HEK293 (cell line): ENCODE data around the gene TMEM212.
A peak's percentile ranks its signal among the peaks of the same experiment; 100 is the strongest.

ENCODE experiments used
- CTCF ChIA-PET: fragments of 350-600 bp; formaldehyde crosslinking; extraction: SDS; loops from one replicate; lab custom pipeline; 2021; ENCODE audit warnings: antibody characterized with exemption; lab: Yijun Ruan, JAX
- POLR2A ChIA-PET: fragments of 300-600 bp; formaldehyde crosslinking; extraction: SDS; loops from one replicate; lab custom pipeline; 2020; ENCODE audit warnings: antibody characterized with exemption, inconsistent platforms; lab: Yijun Ruan, JAX
- H3K27ac ChIP-seq: fragments of 200-500 bp; sonication (Bioruptor generic); 2 replicates; pipeline ENCODE4 v1.5.1; 2014; ENCODE audit warnings: low read depth, low read length, control low read depth, inconsistent platforms; ENCODE audit errors: extremely low read depth
- H3K36me3 ChIP-seq, 2 experiments: fragments of 200-500 bp in 1 of 2; sonication (Bioruptor generic) in 1 of 2; 1 replicate in 1 of 2; 2 replicates in 1 of 2; pipeline ENCODE4 v1.5.1; 2014 to 2017; ENCODE audit warnings: inconsistent platforms in 2 of 2, low read length in 2 of 2; ENCODE audit not compliant: control insufficient read depth in 2 of 2, insufficient read depth in 1 of 2
- H3K4me1 ChIP-seq: fragments of 200-500 bp; sonication (Bioruptor generic); 2 replicates; pipeline ENCODE4 v1.5.1; 2014; ENCODE audit warnings: mild to moderate bottlenecking, low read length, inconsistent platforms; ENCODE audit not compliant: control insufficient read depth, insufficient read depth
- H3K4me3 ChIP-seq: 2 replicates; pipeline ENCODE4 v1.5.1; 2011; ENCODE audit warnings: low read depth, mild to moderate bottlenecking, control low read depth, low read length, moderate library complexity
- H3K9me3 ChIP-seq: fragments of 200-500 bp; sonication (Bioruptor generic); 2 replicates; pipeline ENCODE4 v1.5.1; 2014; ENCODE audit warnings: low read depth, low read length, inconsistent platforms; ENCODE audit not compliant: control insufficient read depth, insufficient read depth
- ATF2 ChIP-seq: fragments of 450-650 bp; formaldehyde crosslinking; IDR thresholded peaks from 2 replicates; pipeline ENCODE4 v1.5.1; 2016; ENCODE audit warnings: missing biosample characterization, missing genetic modification characterization, low read depth
- GLIS1 ChIP-seq: fragments of 450-650 bp; formaldehyde crosslinking; IDR thresholded peaks from 2 replicates; pipeline ENCODE4 v1.5.1; 2016; ENCODE audit warnings: missing biosample characterization, missing genetic modification characterization
- GLIS2 ChIP-seq: fragments of 450-650 bp; formaldehyde crosslinking; IDR thresholded peaks from 2 replicates; pipeline ENCODE4 v1.5.1; 2016; ENCODE audit warnings: missing biosample characterization, missing genetic modification characterization
- HOXD13 ChIP-seq: sonication (generic); formaldehyde crosslinking; IDR thresholded peaks from 2 replicates; pipeline ENCODE4 v1.8.0; 2022; ENCODE audit warnings: missing genetic modification reagents, borderline replicate concordance
- IKZF3 ChIP-seq: fragments of 450-650 bp; IDR thresholded peaks from 2 replicates; pipeline ENCODE4 v1.5.0; 2018; ENCODE audit warnings: missing biosample characterization, mild to moderate bottlenecking, missing genetic modification characterization, moderate library complexity
- KLF17 ChIP-seq: fragments of 450-650 bp; formaldehyde crosslinking; IDR thresholded peaks from 2 replicates; pipeline ENCODE4 v1.5.1; 2016; ENCODE audit warnings: missing biosample characterization, missing genetic modification characterization
- SCRT2 ChIP-seq: fragments of 450-650 bp; formaldehyde crosslinking; IDR thresholded peaks from 2 replicates; pipeline ENCODE4 v1.5.1; 2016; ENCODE audit warnings: missing biosample characterization, missing genetic modification characterization
- YY1 ChIP-seq: fragments of 450-650 bp; formaldehyde crosslinking; IDR thresholded peaks from 2 replicates; pipeline ENCODE4 v1.5.1; 2018; ENCODE audit warnings: missing biosample characterization, missing genetic modification characterization
- ZBTB7A ChIP-seq: fragments of 450-650 bp; formaldehyde crosslinking; IDR thresholded peaks from 2 replicates; pipeline ENCODE4 v1.5.1; 2016; ENCODE audit warnings: low read depth, missing biosample characterization, missing genetic modification characterization
- ZNF114 ChIP-seq: fragments of 450-650 bp; formaldehyde crosslinking; IDR thresholded peaks from 2 replicates; pipeline ENCODE4 v1.5.0; 2017; ENCODE audit warnings: missing biosample characterization, missing genetic modification characterization
- ZNF133 ChIP-seq: fragments of 450-650 bp; formaldehyde crosslinking; IDR thresholded peaks from 2 replicates; pipeline ENCODE4 v1.5.1; 2016; ENCODE audit warnings: missing biosample characterization, missing genetic modification characterization
- ZNF146 ChIP-seq: fragments of 450-650 bp; formaldehyde crosslinking; IDR thresholded peaks from 2 replicates; pipeline ENCODE4 v1.5.1; 2016; ENCODE audit warnings: missing biosample characterization, missing genetic modification characterization
- ZNF155 ChIP-seq: fragments of 450-650 bp; formaldehyde crosslinking; IDR thresholded peaks from 2 replicates; pipeline ENCODE4 v1.5.1; 2016; ENCODE audit warnings: missing biosample characterization, missing genetic modification characterization
- ZNF366 ChIP-seq: fragments of 450-650 bp; formaldehyde crosslinking; conservative IDR thresholded peaks from 2 replicates; pipeline ENCODE4 v1.5.1; 2016; ENCODE audit warnings: missing biosample characterization, missing genetic modification characterization
- ZNF404 ChIP-seq: fragments of 450-650 bp; formaldehyde crosslinking; IDR thresholded peaks from 2 replicates; pipeline ENCODE4 v1.5.1; 2017; ENCODE audit warnings: missing biosample characterization, missing genetic modification characterization
- ZNF510 ChIP-seq: fragments of 450-650 bp; formaldehyde crosslinking; IDR thresholded peaks from 2 replicates; pipeline ENCODE4 v1.5.1; 2018; ENCODE audit warnings: mild to moderate bottlenecking, missing genetic modification characterization, missing biosample characterization; ENCODE audit not compliant: insufficient replicate concordance
- ZNF530 ChIP-seq: fragments of 450-650 bp; formaldehyde crosslinking; IDR thresholded peaks from 2 replicates; pipeline ENCODE4 v1.5.1; 2016; ENCODE audit warnings: low read depth, missing biosample characterization, missing genetic modification characterization
- ZNF544 ChIP-seq: fragments of 450-650 bp; formaldehyde crosslinking; IDR thresholded peaks from 2 replicates; pipeline ENCODE4 v1.5.0; 2017; ENCODE audit warnings: missing biosample characterization, missing genetic modification characterization
- ZNF654 ChIP-seq: fragments of 450-650 bp; formaldehyde crosslinking; IDR thresholded peaks from 2 replicates; pipeline ENCODE4 v1.5.1; 2016; ENCODE audit warnings: low read depth, missing biosample characterization, missing genetic modification characterization
- ZNF677 ChIP-seq: fragments of 450-650 bp; IDR thresholded peaks from 2 replicates; pipeline ENCODE4 v1.5.0; 2018; ENCODE audit warnings: missing biosample characterization, mild to moderate bottlenecking, missing genetic modification characterization, moderate library complexity
- ZNF704 ChIP-seq: fragments of 450-650 bp; formaldehyde crosslinking; IDR thresholded peaks from 2 replicates; pipeline ENCODE4 v1.5.1; 2016; ENCODE audit warnings: missing biosample characterization, missing genetic modification characterization
- ZNF792 ChIP-seq: fragments of 450-650 bp; formaldehyde crosslinking; IDR thresholded peaks from 2 replicates; pipeline ENCODE4 v1.5.1; 2016; ENCODE audit warnings: missing biosample characterization, missing genetic modification characterization
- TF ChIP-seq, protein P1 (sequence below): fragments of 450-650 bp; formaldehyde crosslinking; optimal IDR thresholded peaks from 2 replicates; pipeline ENCODE3; 2016; ENCODE audit warnings: missing biosample characterization, mild to moderate bottlenecking, missing genetic modification characterization
- TF ChIP-seq, protein P2 (sequence below): fragments of 450-650 bp; formaldehyde crosslinking; IDR thresholded peaks from 2 replicates; pipeline ENCODE4 v1.5.1; 2017; ENCODE audit warnings: missing biosample characterization, mild to moderate bottlenecking, missing genetic modification characterization, moderate library complexity
- TF ChIP-seq, protein P3 (sequence below): fragments of 450-650 bp; formaldehyde crosslinking; IDR thresholded peaks from 2 replicates; pipeline ENCODE4 v1.5.1; 2016; ENCODE audit warnings: missing biosample characterization, missing genetic modification characterization

Gene TMEM212

DNA sequence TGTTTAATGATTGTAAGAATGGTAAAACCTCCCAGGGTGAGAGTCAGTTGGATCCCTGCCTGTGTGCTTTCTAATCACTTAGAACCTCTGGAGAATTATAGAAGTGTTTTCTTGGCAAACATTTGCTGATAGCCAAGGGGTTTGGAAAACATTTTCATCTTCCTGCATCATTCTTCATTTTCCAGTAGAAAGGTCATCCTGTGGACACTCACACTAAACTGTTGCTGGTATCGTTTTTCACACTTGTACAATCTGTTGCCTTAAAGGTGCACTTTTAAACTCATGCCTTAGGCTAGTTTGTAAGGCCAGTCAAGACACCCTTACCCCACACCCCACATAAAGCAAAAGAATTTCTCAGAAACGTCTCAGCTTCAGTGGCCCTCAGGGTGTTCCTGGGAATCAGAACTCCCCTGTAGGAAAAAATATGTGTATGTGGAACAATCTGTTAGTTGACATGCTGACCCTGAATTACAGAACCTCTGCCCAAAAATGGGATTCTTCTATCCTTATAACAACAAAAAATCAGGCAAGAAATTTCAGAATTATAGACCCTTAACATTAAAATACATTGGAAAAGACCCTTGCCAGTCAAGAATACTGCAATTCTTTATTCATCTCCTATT, 27.1 kb upstream of the TMEM212 start:
- ChIA-PET POLR2A (no interaction called here), CTCF (no interaction called here)
- H3K27ac ChIP-seq, result no peak overlapping the region
- no peaks in the 10 kb centered on the region for H3K36me3 ChIP-seq
- TF ChIP-seq SCRT2 (tag by site-specific recombination) (peak; percentile 23; the same call in 1 of the 2 replicates), YY1 (no peak), GLIS1 (tag by site-specific recombination) (peak; percentile 65; the same call in 1 of the 2 replicates)
- H3K9me3 ChIP-seq, result no peaks in the 10 kb centered on the region
- H3K4me1 ChIP-seq, result no peaks in the 10 kb centered on the region
- no peak overlapping the region for H3K4me3 ChIP-seq

GRCh38 chr3:171817074-171817800, 25.9 kb upstream of the TMEM212 start:
- ChIA-PET POLR2A (no interaction called here), CTCF (interaction anchor here (0.6 kb wide), 1 partner anchor 13 kb away, joined by 5 read pairs; no protein-coding TSS in a partner anchor)
- H3K36me3 ChIP-seq, result no peaks in the 10 kb centered on the region
- no peaks in the 10 kb centered on the region for H3K9me3 ChIP-seq
- H3K4me1 ChIP-seq, result no peaks in the 10 kb centered on the region
- TF ChIP-seq ZNF366 (tag by site-specific recombination) (no peak), ZNF114 (tag by site-specific recombination) (no peak), ZBTB7A (tag by site-specific recombination) (no peak), ZNF530 (tag by site-specific recombination) (no peak), ZNF510 (tag by site-specific recombination) (no peak), HOXD13 (CRISPR knock-in tag) (no peak), ZNF544 (tag by site-specific recombination) (no peak), ZNF404 (tag by site-specific recombination) (no peak), ZNF654 (no peak), ZNF704 (tag by site-specific recombination) (no peak)
- TF ChIP-seq, protein P1, sequence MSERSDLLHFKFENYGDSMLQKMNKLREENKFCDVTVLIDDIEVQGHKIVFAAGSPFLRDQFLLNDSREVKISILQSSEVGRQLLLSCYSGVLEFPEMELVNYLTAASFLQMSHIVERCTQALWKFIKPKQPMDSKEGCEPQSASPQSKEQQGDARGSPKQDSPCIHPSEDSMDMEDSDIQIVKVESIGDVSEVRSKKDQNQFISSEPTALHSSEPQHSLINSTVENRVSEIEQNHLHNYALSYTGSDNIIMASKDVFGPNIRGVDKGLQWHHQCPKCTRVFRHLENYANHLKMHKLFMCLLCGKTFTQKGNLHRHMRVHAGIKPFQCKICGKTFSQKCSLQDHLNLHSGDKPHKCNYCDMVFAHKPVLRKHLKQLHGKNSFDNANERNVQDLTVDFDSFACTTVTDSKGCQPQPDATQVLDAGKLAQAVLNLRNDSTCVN, result no peak
- no peak overlapping the region for H3K27ac ChIP-seq
- H3K4me3 ChIP-seq, result no peak overlapping the region

GRCh38 chr3:171821044-171821443, 22.1 kb upstream of the TMEM212 start:
- POLR2A ChIA-PET, result no interaction called here
- H3K27ac ChIP-seq, result no peak overlapping the region
- no peak for TF ChIP-seq ATF2 (tag by site-specific recombination)
- no peak for TF ChIP-seq IKZF3
- no peak for TF ChIP-seq KLF17
- TF ChIP-seq, protein P2, sequence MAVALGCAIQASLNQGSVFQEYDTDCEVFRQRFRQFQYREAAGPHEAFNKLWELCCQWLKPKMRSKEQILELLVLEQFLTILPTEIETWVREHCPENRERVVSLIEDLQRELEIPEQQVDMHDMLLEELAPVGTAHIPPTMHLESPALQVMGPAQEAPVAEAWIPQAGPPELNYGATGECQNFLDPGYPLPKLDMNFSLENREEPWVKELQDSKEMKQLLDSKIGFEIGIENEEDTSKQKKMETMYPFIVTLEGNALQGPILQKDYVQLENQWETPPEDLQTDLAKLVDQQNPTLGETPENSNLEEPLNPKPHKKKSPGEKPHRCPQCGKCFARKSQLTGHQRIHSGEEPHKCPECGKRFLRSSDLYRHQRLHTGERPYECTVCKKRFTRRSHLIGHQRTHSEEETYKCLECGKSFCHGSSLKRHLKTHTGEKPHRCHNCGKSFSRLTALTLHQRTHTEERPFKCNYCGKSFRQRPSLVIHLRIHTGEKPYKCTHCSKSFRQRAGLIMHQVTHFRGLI (tag by site-specific recombination), result no peak
- TF ChIP-seq ZNF155, result no peak
- TF ChIP-seq ZNF677, result no peak
- no peak for TF ChIP-seq ZNF792 (tag by site-specific recombination)
- TF ChIP-seq ZNF133 (tag by site-specific recombination), result no peak
- TF ChIP-seq GLIS2, result no peak
- TF ChIP-seq, protein P3, sequence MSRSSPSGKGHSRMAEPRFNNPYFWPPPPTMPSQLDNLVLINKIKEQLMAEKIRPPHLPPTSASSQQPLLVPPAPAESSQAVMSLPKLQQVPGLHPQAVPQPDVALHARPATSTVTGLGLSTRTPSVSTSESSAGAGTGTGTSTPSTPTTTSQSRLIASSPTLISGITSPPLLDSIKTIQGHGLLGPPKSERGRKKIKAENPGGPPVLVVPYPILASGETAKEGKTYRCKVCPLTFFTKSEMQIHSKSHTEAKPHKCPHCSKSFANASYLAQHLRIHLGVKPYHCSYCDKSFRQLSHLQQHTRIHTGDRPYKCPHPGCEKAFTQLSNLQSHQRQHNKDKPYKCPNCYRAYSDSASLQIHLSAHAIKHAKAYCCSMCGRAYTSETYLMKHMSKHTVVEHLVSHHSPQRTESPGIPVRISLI (tag by site-specific recombination), result no peak
- TF ChIP-seq ZNF146 (tag by site-specific recombination), result no peak

More at GRCh38 chr3:171821044-171821443, 22.1 kb upstream of the TMEM212 start:
- Histone ChIP-seq H3K36me3 (no peaks in the 10 kb centered on the region), H3K4me3 (no peak overlapping the region), H3K4me1 (peaks cover 6% of the 10 kb centered on the region), H3K9me3 (no peaks in the 10 kb centered on the region)
- CTCF ChIA-PET, result no interaction called here
